A673 (cell line): ENCODE results near the gene DPYSL4.

Experiments
- EZH2 ChIP-seq: fragments of 200-600 bp; sonication (generic); IDR thresholded peaks from 2 replicates; pipeline ENCODE4 v1.6.1; 2017; ENCODE audit warnings: borderline replicate concordance, low read depth, mild to moderate bottlenecking, mixed read lengths, antibody characterized with exemption, low read length; ENCODE audit not compliant: poor library complexity, severe bottlenecking
- TF ChIP-seq, protein P1 (sequence below): fragments of 300-800, 200-600 bp; sonication (generic); conservative IDR thresholded peaks from 2 replicates; pipeline ENCODE4 v1.5.1; 2017; ENCODE audit warnings: low read depth, mild to moderate bottlenecking, antibody characterized with exemption, low read length, moderate library complexity, mixed read lengths

DNA sequence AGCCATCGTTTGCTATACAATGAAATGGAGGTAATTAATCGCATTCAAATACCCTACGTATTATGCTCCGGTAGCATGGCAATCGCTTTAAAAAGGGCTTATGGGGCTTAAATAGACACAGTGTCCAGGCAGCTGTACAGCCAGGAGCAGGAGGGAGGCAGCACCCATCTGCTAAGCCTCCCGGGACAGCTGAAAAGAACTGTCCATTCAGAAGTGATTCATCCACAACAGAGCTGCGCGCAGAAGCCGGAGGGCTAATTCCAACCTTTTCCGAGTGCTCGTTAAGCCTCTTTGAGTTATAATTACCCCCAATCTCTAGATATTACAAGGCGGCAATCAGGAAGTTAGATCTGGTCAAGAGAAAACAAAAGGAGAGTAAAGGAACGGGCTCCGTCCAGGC is 58.3 kb downstream of the DPYSL4 start:
- TF ChIP-seq, protein P1, sequence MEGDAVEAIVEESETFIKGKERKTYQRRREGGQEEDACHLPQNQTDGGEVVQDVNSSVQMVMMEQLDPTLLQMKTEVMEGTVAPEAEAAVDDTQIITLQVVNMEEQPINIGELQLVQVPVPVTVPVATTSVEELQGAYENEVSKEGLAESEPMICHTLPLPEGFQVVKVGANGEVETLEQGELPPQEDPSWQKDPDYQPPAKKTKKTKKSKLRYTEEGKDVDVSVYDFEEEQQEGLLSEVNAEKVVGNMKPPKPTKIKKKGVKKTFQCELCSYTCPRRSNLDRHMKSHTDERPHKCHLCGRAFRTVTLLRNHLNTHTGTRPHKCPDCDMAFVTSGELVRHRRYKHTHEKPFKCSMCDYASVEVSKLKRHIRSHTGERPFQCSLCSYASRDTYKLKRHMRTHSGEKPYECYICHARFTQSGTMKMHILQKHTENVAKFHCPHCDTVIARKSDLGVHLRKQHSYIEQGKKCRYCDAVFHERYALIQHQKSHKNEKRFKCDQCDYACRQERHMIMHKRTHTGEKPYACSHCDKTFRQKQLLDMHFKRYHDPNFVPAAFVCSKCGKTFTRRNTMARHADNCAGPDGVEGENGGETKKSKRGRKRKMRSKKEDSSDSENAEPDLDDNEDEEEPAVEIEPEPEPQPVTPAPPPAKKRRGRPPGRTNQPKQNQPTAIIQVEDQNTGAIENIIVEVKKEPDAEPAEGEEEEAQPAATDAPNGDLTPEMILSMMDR, result no peak
- no peak for TF ChIP-seq EZH2
